Left colon (tissue), 2 donors: ENCODE results near the gene LDLRAD4. TPM values are rescaled to one million over a fixed set of nuclear protein-coding genes. Genes with fewer than 3 reads are reported as not detected.
A peak's percentile ranks its signal among the peaks of the same experiment; 100 is the strongest.

ENCODE experiments used
- ATAC-seq: fragments of 200-7000 bp; cut with Tn5 transposase; one replicate; pipeline ENCODE4 v1.9.1; 2020; ENCODE audit warnings: mild to moderate bottlenecking, moderate library complexity
- DNase-seq, 2 donors: peaks; one replicate each; pipeline ENCODE4 v3.0.0-alpha.2; 2020
- intact Hi-C, 2 donors: fragments of 100-400 bp; cut with DNase I in 1 of 2; cut with micrococcal nuclease in 1 of 2; formaldehyde crosslinking; loops; one replicate each; pipeline versions ENCODE4 v1.11.2 to v1.14.0; 2022; cut with DNase I, micrococcal nuclease
- total RNA-seq, 2 donors: library from RNA; stranded (reverse); fragmentation: NEBNext Ultra II Directional; extraction: Animal tissue kit (Norgen Biotek cat#: 25700); gene quantifications; one replicate each; pipeline ENCODE4 v1.2.1, GENCODE V29; 2021
- donor health status: DM: no; HTN: no; CAD: no.
- donor health status: DM: yes; HTN: yes; CAD: no.

LDLRAD4 gene
- total RNA-seq, 2 donors from 2014 or later: 33.6 to 49.0 TPM

GRCh38 chr18:13563390-13563805, 344.8 kb downstream of the LDLRAD4 start:
- ATAC-seq (peak; percentile 17), DNase-seq (no peak)
- intact Hi-C loops: no loop called here

DNA sequence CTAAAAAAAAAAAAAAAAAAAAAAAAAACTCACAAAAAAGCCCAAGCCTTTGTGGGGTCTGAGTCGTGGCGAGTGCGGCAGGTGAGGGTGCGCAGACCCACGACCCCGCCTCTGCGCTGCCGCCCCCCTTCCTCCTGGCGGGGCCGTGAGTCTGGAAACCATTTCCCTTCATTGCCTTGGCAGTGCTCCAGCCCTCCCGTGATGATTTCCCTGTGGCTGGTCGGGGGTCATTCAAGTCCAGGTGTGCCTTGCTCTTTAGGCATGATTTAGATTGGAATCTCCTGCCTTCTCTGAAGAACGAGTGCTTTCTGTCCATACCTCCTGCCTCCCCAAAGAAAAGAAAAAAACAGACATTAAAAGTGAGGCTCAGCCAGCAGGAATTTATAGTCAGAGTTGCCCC, 346.0 kb downstream of the LDLRAD4 start:
- ATAC-seq (peak; percentile 64), DNase-seq (peak; percentile 53 to 74)
- intact Hi-C loops: no loop called here

- intact Hi-C loops: no loop called here
- no peak for DNase-seq
- no peak for ATAC-seq
Observed at GRCh38 chr18:13565228-13565627, 346.7 kb downstream of the LDLRAD4 start.

DNA sequence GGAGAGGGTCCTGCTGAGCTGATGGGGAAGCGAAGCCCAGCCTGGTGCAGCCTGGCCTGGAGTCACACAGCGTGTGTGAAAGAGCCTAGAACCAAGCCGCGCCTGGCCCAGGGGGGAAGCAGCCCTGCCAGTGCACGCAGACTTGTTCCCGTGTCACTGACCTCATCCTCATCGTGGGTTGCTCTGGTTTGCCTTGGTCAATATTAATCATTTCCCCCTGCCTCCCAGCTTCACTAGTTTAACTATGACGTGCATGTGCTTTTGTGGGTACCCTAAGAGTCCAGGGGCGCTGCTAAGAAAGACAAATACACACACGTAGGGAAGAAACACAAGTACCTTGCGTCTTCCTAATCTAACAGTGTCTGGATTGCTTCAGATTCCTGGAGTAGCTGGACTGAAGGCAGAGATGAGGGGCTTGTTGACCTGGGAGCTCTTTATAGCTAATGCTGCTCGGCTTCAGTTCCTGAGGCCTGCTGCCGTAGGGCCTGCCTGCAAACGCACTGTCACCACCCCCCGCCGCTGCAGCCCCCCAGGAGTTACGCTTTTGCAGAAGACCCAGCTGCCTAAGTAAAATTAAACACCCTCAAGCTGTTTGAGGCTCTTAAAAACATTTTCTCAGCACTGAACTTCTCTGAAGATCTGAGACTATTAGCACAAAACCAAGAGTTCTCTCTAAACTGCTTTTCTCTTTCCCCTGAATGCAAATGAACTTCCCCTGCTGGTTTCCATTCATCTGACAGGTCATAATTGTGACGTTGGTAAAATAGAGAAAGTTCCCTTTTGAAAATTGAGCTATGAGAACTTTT, 348.6 kb downstream of the LDLRAD4 start:
- intact Hi-C loops: no loop called here
- peak; percentile 20 for ATAC-seq
- peak; percentile 40 to 66 for DNase-seq

DNA sequence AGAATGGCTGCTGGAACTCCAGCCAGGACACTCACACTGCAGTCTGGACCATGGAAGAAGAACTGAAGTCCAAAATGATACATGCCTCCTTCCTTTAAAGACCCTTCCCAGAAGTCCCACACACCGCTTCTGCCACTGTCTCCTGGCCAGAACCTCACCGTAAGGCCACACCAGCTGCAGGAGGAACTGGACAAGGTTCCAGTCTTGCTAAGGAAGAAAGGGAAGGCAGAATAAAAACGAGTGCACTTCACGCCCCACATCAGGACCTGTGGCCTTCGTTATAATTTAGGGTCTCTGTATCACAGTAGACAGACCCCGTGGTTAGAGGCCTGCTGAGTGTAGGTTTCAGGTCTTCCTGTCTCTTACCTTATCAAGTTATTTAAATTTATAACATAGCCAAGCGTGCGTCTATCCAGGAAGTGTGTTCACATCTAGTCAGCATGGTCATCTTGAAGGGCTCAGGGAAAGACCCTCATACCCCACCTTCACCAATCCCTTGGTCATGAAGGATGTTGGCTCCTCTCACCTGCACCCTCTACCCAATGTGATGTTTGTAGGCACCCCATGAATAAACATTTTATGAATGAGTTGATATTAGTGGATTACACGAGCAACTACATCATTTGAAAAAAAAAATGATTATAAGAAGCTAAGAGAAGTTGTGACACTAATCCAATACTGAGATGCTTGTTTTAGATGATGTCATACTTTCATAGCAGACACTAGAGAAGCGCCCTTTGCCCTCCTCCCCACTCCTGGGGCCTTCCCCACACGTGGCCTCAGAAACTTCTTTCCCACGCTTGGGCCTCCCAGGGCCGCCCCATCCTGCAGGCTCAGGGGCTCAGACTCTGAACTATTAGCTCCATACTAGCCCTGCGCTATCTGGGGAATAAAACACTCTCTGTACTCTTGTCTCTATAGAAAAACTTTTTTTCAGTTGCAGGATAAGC, 350.2 kb downstream of the LDLRAD4 start:
- intact Hi-C loops: no loop called here
- DNase-seq (no peak), ATAC-seq (peak; percentile 45)

DNA sequence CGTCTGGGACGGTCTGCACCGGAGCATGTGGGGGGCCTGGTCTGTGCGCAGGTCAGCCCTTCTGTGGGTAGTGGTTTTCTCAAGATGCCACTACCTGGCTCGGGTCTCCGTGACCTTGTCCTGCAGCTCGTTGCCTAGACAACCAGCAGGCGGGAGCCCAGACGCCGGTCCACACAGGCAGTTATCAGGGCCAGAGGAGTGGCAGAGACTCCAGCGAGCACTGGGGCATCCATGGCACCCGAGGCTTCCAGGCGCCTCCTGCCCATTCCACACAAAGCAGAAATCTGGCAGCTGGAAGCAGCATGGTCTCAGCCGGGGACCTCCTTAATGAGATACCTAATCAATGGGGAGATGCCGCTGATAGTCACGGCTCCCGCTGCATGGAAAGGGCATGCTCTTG, 351.7 kb downstream of the LDLRAD4 start:
- intact Hi-C loops: no loop called here
- ATAC-seq (no peak), DNase-seq (no peak)

DNA sequence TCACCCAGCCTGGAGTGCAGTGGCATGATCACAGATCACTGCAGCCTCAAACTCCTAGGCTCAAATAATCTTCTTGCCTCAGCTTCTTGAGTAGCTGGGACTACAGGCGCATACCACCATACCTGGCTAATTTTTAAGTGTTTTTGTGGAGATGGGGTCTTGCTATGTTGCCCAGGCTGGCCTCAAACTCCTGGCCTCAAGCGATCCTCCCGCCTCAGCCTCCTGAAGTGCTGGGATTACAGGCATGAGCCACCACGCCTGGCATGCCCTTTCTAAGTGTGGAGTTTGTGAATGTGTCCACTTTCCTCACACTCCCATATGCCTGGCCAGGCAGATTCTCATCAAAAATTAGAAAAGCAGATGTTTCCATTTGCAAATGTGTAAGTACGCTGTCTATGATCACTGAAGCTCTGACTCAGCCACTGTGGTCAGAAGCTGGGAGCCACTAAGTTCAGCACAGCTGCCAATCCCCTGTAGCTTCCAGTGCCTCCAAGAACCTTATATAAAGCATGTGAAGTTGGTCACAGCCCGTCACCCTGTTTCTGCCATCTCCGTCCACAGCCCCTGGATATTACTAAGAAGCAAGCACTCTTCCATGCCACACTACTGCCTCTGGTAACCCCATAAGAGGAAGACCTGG, 352.4 kb downstream of the LDLRAD4 start:
- no peak for ATAC-seq
- intact Hi-C loops: no loop called here
- no peak for DNase-seq

GRCh38 chr18:13572148-13572547, 353.6 kb downstream of the LDLRAD4 start:
- ATAC-seq (no peak), DNase-seq (no peak)
- intact Hi-C loops: no loop called here

- ATAC-seq: no peak
- no peak for DNase-seq
- intact Hi-C loops: no loop called here
Observed at GRCh38 chr18:13572721-13573120, 354.2 kb downstream of the LDLRAD4 start.

GRCh38 chr18:13573750-13574149, 355.2 kb downstream of the LDLRAD4 start:
- intact Hi-C loops: no loop called here
- no peak for ATAC-seq
- DNase-seq: no peak

DNA sequence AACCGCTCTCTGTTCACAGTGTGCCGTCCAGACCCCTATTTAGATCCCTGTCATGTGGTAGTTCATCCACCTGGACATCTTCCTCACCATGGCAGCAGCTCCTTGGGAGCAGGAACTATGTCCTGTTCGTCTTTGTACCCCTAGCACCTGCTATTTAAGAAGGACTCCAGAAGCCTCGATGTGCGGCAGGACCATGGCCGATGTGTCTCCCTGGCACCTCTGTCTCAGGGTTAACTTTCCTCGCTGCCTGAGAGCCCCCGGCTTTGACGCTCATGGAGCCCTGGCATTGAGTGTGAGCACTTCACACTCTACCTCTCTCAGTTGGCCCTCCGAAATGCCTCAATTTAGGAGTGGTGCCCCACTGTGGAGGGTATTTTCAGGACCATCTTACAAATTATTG, 355.8 kb downstream of the LDLRAD4 start:
- intact Hi-C loops: no loop called here
- ATAC-seq: no peak
- DNase-seq: no peak

- intact Hi-C loops: no loop called here
- ATAC-seq: no peak
- no peak for DNase-seq
Observed at GRCh38 chr18:13574761-13575160, 356.2 kb downstream of the LDLRAD4 start.

GRCh38 chr18:13576598-13576997, 358.0 kb downstream of the LDLRAD4 start:
- DNase-seq (no peak), ATAC-seq (no peak)
- intact Hi-C loops: no loop called here

- ATAC-seq: no peak
- no peak for DNase-seq
Observed at GRCh38 chr18:13577091-13577697, 358.6 kb downstream of the LDLRAD4 start.

GRCh38 chr18:13577781-13578180, 359.2 kb downstream of the LDLRAD4 start:
- ATAC-seq (no peak), DNase-seq (no peak)
- intact Hi-C loops: no loop called here

More at GRCh38 chr18:13577091-13577697, 358.6 kb downstream of the LDLRAD4 start:
- intact Hi-C loops: no loop called here

GRCh38 chr18:13578400-13578799, 359.8 kb downstream of the LDLRAD4 start:
- no peak for ATAC-seq
- no peak for DNase-seq
- intact Hi-C loops: no loop called here

DNA sequence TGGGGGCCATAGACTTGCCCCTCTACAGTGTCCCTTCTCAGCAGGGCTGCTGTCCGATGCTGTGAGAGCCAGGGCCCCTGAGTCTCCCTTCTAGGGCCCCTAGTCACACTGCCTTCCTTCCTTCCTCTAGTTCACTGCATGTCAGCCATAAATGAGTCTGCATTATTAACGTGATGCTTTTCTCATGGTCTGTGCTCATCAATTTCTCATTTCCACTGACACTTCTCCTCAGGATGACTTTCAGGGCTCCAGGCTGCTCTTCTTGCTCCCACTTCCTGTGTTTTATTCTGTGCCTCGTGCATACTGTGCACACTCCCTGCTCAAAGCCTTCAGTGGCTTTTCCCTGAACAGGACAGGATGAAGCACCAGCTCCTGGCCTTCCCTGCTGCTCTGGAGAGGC, 361.3 kb downstream of the LDLRAD4 start:
- ATAC-seq (no peak), DNase-seq (no peak)
- intact Hi-C loops: no loop called here

DNA sequence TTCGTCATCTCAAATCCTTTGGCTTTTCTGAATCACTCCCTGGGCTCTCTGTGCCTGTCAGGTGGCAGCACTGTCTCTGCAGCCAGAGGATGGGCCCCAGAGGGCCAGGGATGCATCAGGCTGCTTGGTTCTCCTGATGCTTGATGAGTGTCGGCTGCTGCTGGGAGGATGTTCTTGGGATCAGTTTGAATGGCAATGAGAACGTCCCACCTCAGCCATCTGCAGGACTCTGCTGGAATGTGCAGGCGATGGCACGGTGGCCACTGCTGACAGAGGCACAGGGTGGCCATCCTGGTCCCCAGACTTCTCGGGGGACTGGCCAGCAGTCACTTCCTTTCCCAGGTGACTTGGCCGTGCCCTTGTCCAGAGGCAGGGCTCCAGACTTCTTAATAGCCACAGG, 361.8 kb downstream of the LDLRAD4 start:
- no peak for ATAC-seq
- DNase-seq: no peak
- intact Hi-C loops: no loop called here

DNA sequence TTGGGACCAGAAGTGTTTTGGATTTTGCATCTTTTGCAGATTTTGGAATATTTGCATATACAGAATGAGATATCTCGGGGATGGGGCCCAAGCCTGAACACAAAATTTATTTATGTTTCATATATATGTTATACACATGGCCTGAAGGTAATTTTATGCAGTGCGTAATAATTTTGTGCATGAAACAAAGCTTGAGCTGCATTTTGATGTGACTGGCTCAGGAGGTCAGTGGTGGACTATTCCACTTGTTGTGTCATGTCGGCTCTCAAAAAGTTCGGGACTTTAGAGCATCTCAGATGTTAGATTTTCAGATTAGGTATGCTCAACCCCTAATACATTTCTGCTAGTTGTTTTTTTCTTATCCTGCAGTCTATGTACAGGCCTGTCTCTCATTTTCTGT, 362.4 kb downstream of the LDLRAD4 start:
- DNase-seq (no peak), ATAC-seq (no peak)
- intact Hi-C loops: no loop called here
